IMR-90 (cell line): ENCODE measurements around the gene EDEM3. TPM values are rescaled to one million over a fixed set of nuclear protein-coding genes. Genes with fewer than 3 reads are reported as not detected.

ENCODE experiments used
- ATAC-seq: fragments of 200-7000 bp; cut with Tn5 transposase; 2 replicates; pipeline ENCODE4 v1.9.1; 2020; ENCODE audit warnings: low read depth, mild to moderate bottlenecking, moderate library complexity
- BruUV-seq: library from RNA; stranded (reverse); fragments of 400-500 nt; replicated peaks from 2 replicates; lab custom pipeline; 2021; lab: Mats Ljungman, UMichigan
- CTCF ChIA-PET: fragments of 300-600 bp; formaldehyde crosslinking; extraction: SDS; loops from one replicate; lab custom pipeline; 2021; ENCODE audit warnings: antibody characterized with exemption; lab: Yijun Ruan, JAX
- POLR2A ChIA-PET: fragments of 300-600 bp; sonication (Branson Sonifier 250); formaldehyde crosslinking; loops from one replicate; lab custom pipeline; 2022; ENCODE audit warnings: antibody characterized with exemption; ENCODE audit not compliant: unreplicated experiment; lab: Charles Lee
- DNase-seq: peaks from one replicate; pipeline ENCODE4 v3.0.0; 2013
- H2AFZ ChIP-seq: replicated peaks from 2 replicates; pipeline ENCODE3; 2013; ENCODE audit warnings: low read length, mild to moderate bottlenecking; ENCODE audit not compliant: poor library complexity
- H2AK5ac ChIP-seq: 2 replicates; pipeline ENCODE4 v1.6.1; 2013; ENCODE audit warnings: low read depth, low read length, inconsistent platforms
- H2AK9ac ChIP-seq: replicated peaks from 2 replicates; pipeline ENCODE3; 2013; ENCODE audit warnings: mild to moderate bottlenecking, low read depth, low read length, moderate library complexity; ENCODE audit not compliant: poor library complexity
- H2BK120ac ChIP-seq: 2 replicates; pipeline ENCODE4 v1.6.1; 2013; ENCODE audit warnings: low read depth, low read length, inconsistent platforms
- H2BK15ac ChIP-seq: 3 replicates; pipeline ENCODE4 v1.6.1; 2013; ENCODE audit warnings: low read depth, low read length, inconsistent platforms
- H2BK20ac ChIP-seq: 2 replicates; pipeline ENCODE4 v1.6.1; 2013; ENCODE audit warnings: low read depth, mild to moderate bottlenecking, inconsistent platforms, low read length, moderate library complexity
- H2BK5ac ChIP-seq: 2 replicates; pipeline ENCODE4 v1.6.1; 2013; ENCODE audit warnings: mild to moderate bottlenecking, low read depth, low read length, inconsistent platforms; ENCODE audit not compliant: poor library complexity, severe bottlenecking
- H3K14ac ChIP-seq: replicated peaks from 2 replicates; pipeline ENCODE4 v1.6.1; 2013; ENCODE audit warnings: low read depth, low read length, inconsistent platforms
- H3K18ac ChIP-seq: 2 replicates; pipeline ENCODE4 v1.6.1; 2013; ENCODE audit warnings: low read depth, low read length, control low read depth
- H3K23ac ChIP-seq: 2 replicates; pipeline ENCODE4 v1.6.1; 2013; ENCODE audit warnings: low read depth, low read length, inconsistent platforms
- H3K27ac ChIP-seq: 2 replicates; pipeline ENCODE4 v1.5.1; 2013; ENCODE audit warnings: mild to moderate bottlenecking, control low read depth, low read length; ENCODE audit not compliant: insufficient read depth
- H3K27me3 ChIP-seq: 2 replicates; pipeline ENCODE4 v1.6.1; 2013; ENCODE audit warnings: low read length; ENCODE audit not compliant: control insufficient read depth, insufficient read depth
- H3K36me3 ChIP-seq: 2 replicates; pipeline ENCODE4 v1.6.1; 2013; ENCODE audit warnings: low read length, mixed read lengths; ENCODE audit not compliant: control insufficient read depth, insufficient read depth
- H3K4ac ChIP-seq: 2 replicates; pipeline ENCODE4 v1.6.1; 2013; ENCODE audit warnings: low read depth, low read length, inconsistent platforms
- H3K4me1 ChIP-seq: 2 replicates; pipeline ENCODE4 v1.6.1; 2013; ENCODE audit warnings: low read length, mixed read lengths; ENCODE audit not compliant: control insufficient read depth, insufficient read depth
- H3K4me2 ChIP-seq: 2 replicates; pipeline ENCODE4 v1.6.1; 2013; ENCODE audit warnings: low read depth, mild to moderate bottlenecking, control low read depth, low read length, moderate library complexity
- H3K4me3 ChIP-seq: 2 replicates; pipeline ENCODE4 v1.5.1; 2013; ENCODE audit warnings: low read depth, mild to moderate bottlenecking, control low read depth, low read length, moderate library complexity; ENCODE audit not compliant: insufficient read depth
- H3K56ac ChIP-seq: 2 replicates; pipeline ENCODE4 v1.6.1; 2013; ENCODE audit warnings: low read length, inconsistent platforms; ENCODE audit not compliant: insufficient read depth; ENCODE audit errors: extremely low read depth
- H3K79me1 ChIP-seq, 2 experiments: 2 replicates each; pipeline ENCODE4 v1.6.1; 2013; ENCODE audit warnings: low read length in 2 of 2, inconsistent platforms in 1 of 2, low read depth in 1 of 2
- H3K9ac ChIP-seq: 2 replicates; pipeline ENCODE4 v1.6.1; 2013; ENCODE audit warnings: low read depth, low read length, control low read depth
- H3K9me1 ChIP-seq: 2 replicates; pipeline ENCODE4 v1.6.1; 2013; ENCODE audit warnings: low read length, inconsistent platforms; ENCODE audit not compliant: insufficient read depth
- H3K9me3 ChIP-seq: 2 replicates; pipeline ENCODE4 v1.6.1; 2013; ENCODE audit warnings: low read length; ENCODE audit not compliant: control insufficient read depth, insufficient read depth
- H4K20me1 ChIP-seq: 2 replicates; pipeline ENCODE4 v1.6.1; 2013; ENCODE audit warnings: low read length, inconsistent platforms; ENCODE audit not compliant: insufficient read depth
- H4K5ac ChIP-seq: 2 replicates; pipeline ENCODE4 v1.6.1; 2013; ENCODE audit warnings: mild to moderate bottlenecking, low read depth, low read length, control low read depth
- H4K8ac ChIP-seq, 2 experiments: 2 replicates each; pipeline ENCODE4 v1.6.1; 2013; ENCODE audit warnings: low read depth in 2 of 2, low read length in 2 of 2, control low read depth in 1 of 2, inconsistent platforms in 1 of 2
- H4K91ac ChIP-seq: 2 replicates; pipeline ENCODE4 v1.6.1; 2013; ENCODE audit warnings: low read depth, low read length, inconsistent platforms; ENCODE audit not compliant: insufficient read depth
- CEBPB ChIP-seq: IDR thresholded peaks from 2 replicates; pipeline ENCODE4 v1.6.1; 2012; ENCODE audit warnings: low read depth, low read length, improper control_type of control experiment
- CHD1 ChIP-seq: IDR thresholded peaks from 2 replicates; pipeline ENCODE4 v1.6.1; 2012; ENCODE audit warnings: low read depth, low read length, improper control_type of control experiment
- FOS ChIP-seq: fragments of 150-350 bp; IDR thresholded peaks from 2 replicates; pipeline ENCODE4 v1.6.1; 2016; ENCODE audit warnings: low read depth, low read length
- MXI1 ChIP-seq: IDR thresholded peaks from 2 replicates; pipeline ENCODE4 v1.6.1; 2012; ENCODE audit warnings: low read depth, mild to moderate bottlenecking, low read length, moderate library complexity, borderline replicate concordance
- NFE2L2 ChIP-seq: fragments of 150-350 bp; IDR thresholded peaks from 2 replicates; pipeline ENCODE4 v1.6.1; 2016; ENCODE audit warnings: low read depth, mild to moderate bottlenecking, low read length
- RAD21 ChIP-seq: IDR thresholded peaks from 2 replicates; pipeline ENCODE4 v1.6.1; 2012; ENCODE audit warnings: low read length, improper control_type of control experiment
- dilution Hi-C: fragments of 300-500 bp; cut with HindIII; formaldehyde crosslinking; loops from one replicate; pipeline ENCODE4 v1.14.3; 2018; ENCODE audit warnings: low sequenced_read_pairs; ENCODE audit not compliant: unreplicated experiment
- in situ Hi-C: fragments of 300-500 bp; cut with MboI; formaldehyde crosslinking; loops from 3 replicates; pipeline ENCODE4 v1.14.3; 2019; ENCODE audit warnings: low sequenced_read_pairs, inconsistent platforms, mixed read lengths
- intact Hi-C: fragments of 100-400 bp; cut with micrococcal nuclease; formaldehyde crosslinking; loops from 2 replicates; pipeline ENCODE4 v1.10.0; 2022
- polyA plus RNA-seq, 3 experiments: library from polyadenylated mRNA; depleted of rRNA; stranded (reverse); fragments of >200 nt; gene quantifications; 2 replicates each; pipeline ENCODE4 v1.2.3, GENCODE V29; 2012; ENCODE audit warnings: low replicate concordance in 1 of 3
- total RNA-seq: library from RNA; depleted of rRNA; stranded (reverse); fragments of >200 nt; gene quantifications from 2 replicates; pipeline ENCODE4 v1.2.3, GENCODE V29; 2012

The EDEM3 gene
- total and polyA plus RNA-seq, 2 of the 4 experiments (the other 2 are of a cell fraction): 17.5 to 29.9 TPM

DNA sequence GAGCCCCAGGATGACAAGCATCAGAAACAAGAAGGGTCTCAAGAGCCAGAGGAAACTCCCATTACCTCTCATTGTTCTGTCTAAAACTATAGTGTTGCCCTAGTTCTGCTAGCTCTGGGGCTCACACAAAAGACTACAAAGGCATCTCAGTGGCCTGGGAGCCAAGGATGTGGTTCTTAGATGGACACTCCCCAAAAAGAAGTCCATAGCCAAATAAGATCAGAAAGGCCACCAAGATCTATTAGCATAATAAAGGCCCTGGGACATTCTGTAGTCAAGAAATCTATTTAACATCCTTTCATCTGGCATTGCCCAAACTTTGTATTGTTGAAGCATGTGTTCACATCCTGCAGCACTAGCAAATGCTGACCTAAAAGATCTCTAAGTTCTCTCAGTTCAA lies 99.5 kb downstream of the EDEM3 start:
- Histone ChIP-seq H3K14ac (no peak overlapping the region), H4K5ac (no peak overlapping the region), H3K56ac (no peak overlapping the region), H3K9me1 (no peaks in the 10 kb centered on the region), H2BK5ac (no peak overlapping the region), H3K27me3 (peaks cover 3% of the 10 kb centered on the region; the same call in 1 of the 2 replicates), H2AK5ac (no peak overlapping the region), H3K36me3 (no peaks in the 10 kb centered on the region), H3K4me1 (no peaks in the 10 kb centered on the region), H2BK15ac (no peak overlapping the region), H2BK120ac (no peak overlapping the region), H3K4ac (no peak overlapping the region), H3K4me2 (no peak overlapping the region), H3K23ac (no peak overlapping the region), H3K9ac (no peak overlapping the region), H4K20me1 (no peaks in the 10 kb centered on the region), H3K18ac (no peak overlapping the region), H4K91ac (no peak overlapping the region), H3K27ac (no peak overlapping the region), H3K4me3 (no peak overlapping the region), H3K9me3 (peaks cover 6% of the 10 kb centered on the region; the same call in 1 of the 2 replicates), H3K79me1 (no peaks in the 10 kb centered on the region), H2AK9ac (no peak overlapping the region), H4K8ac (no peak overlapping the region), H2BK20ac (no peak overlapping the region), H2AFZ (no peak overlapping the region)
- in situ Hi-C loops (loop anchor here (25.0 kb wide), 1 partner anchor 993 kb away; the partner anchor contains the start of gene APOBEC4), dilution Hi-C loops (no loop called here), intact Hi-C loops (no loop called here)
- POLR2A ChIA-PET: no interaction called here
- no peak for ATAC-seq
- DNase-seq: no peak
- no TSS peak for BruUV-seq
- no peak for TF ChIP-seq CHD1
- no peak for TF ChIP-seq CEBPB
- no peak for TF ChIP-seq NFE2L2
- TF ChIP-seq FOS: no peak
- no peak for TF ChIP-seq MXI1
- no peak for TF ChIP-seq RAD21
- CTCF ChIA-PET: no interaction called here
